Muscle of arm (tissue), 12 donors: Measurements from ENCODE around the gene PPP5C. TPM values are rescaled to one million over a fixed set of nuclear protein-coding genes. Genes with fewer than 3 reads are reported as not detected.
"Not testable (repeated sequence)": the region's sequence is repeated elsewhere in the genome, so short reads cannot be mapped to it uniquely, and the experiment has no call there.

Experiments used
- DNase-seq: peaks from one replicate; pipeline ENCODE4 v3.0.0-alpha.2; 2013
- polyA plus RNA-seq, 12 donors: library from polyadenylated mRNA; unstranded; fragments of 120-200 nt; gene quantifications; one replicate each; pipeline ENCODE4 v1.2.1, GENCODE V29; 2013; ENCODE audit not compliant: insufficient read length in 12 of 12

PPP5C gene
- polyA plus RNA-seq, 12 donors = 50.8 to 91.5 (median 60.9) TPM; not detected in 1

- peak; percentile 77 for DNase-seq
Measured at GRCh38 chr19:46404753-46405468, 58.0 kb downstream of the PPP5C start.

GRCh38 chr19:46406976-46407375, 60.1 kb downstream of the PPP5C start:
- DNase-seq = no peak

DNA sequence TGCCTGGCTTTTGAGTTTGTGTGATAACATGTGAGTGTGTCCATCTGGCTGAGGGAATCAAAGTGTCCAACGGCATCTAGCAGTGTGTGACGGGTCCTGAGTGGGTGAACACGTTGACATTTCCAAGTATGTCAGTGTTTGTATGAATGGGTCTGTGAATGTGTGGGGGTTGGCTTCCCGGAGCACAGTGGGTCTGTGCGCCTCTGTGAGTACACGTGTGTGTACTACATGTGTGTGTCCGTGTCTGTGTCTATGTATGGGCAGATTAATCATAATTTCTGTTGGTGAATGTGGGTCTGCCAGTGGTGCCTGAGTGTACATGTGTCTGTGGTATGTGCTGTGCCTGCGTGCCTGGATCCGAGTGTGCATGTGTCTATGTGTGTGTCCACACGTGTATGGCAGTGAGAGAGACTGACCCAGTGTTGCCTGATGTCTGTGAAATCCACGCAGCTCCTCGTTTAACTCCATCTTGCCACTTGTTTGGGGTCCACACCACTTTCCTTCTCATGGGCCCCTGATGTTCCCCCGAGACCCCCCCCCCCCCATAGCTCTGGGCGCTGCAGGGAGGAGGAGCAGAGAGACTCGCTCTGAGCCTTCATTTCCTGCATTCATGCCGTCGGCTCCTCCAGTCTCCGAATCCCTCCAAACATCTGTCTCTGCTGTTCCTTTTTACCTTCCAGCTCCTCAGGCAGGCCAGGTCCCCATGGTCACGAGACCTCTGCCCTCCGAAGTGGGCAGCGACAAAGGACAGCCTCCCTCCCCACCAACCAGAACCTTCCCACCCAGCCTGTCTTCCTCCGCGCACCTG, 61.2 kb downstream of the PPP5C start:
- no peak for DNase-seq

DNA sequence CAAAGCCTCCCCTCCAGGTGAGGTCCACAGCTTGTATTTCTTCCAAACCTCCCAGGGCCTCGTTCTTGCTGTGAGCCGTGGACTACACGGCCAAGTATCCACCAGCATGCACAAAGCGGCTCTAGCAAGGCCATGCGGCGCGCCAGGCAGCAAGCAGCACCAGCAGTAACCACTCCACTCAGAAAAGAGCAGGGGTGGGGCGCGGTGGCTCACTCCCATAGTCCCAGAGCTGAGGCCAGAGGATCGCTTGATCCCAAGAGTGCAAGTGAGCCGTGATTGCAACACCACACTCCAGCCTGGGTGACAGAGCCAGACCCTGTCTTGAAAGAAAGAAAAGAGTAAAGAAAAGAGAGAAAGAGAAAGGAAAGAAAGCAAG, 61.8 kb downstream of the PPP5C start:
- DNase-seq = no peak

DNA sequence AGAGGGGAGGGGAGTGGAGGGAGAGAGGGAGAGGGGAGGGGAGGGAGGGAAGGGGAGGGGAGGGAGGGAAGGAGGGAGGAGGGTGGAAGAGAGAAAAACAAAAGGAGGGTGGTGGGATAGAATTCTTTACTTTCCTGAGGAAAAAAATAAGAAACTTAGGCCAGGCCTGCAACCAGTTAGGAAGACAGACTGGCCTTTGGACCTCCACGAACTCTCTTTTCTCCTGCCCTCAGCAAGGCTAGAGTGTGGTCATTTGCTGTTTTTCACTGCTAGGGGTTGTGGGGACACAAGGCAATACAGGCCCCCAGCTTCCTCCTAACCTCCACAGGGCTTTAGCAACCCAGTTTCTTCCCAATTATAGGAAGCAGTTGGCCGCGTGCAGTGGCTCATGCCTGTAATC, 62.3 kb downstream of the PPP5C start:
- DNase-seq = no peak

DNA sequence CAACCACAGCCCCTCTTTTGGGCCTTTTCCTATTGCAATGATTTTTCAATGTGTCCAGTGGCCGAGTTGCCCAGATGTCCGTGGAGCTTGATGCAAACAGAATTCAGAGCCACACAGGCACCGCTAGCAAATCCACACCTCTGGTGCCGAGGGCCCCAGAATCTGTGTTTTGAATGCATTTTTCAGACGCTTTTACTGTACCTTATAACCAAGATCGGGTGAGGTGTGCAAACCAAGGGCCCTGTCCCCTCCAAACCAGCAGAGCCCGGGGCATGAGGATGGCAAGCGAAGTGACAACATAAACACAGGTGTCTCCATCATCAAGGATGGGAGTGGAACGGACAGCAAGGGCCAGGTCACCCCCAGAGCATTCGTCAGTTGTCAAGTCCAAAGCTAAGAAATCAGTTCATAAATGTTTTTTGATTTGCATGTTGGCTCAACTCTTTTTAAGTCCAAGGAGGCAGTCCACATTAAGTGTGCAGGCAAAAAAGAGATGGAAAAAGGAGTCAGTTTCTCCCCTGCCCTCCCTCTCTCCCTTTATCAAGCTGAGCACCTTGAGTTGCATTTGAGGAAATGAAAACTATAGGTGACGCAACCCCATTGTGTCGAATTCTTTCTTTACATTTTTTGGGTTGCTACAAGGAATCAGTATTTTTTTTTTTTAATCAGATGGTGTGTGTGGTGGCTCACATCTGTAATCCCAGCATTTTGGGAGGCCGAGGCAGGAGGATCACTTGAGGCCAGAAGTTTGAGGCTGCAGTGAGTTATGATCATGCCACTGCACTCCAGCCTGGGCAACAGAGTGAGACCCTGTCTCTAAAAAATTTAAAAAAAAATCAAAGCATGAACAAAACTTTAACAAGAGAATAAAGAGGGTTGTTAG, 63.6 kb downstream of the PPP5C start:
- DNase-seq = no peak

- no peak for DNase-seq
Measured at GRCh38 chr19:46411088-46411924, 64.4 kb downstream of the PPP5C start.

GRCh38 chr19:46411925-46412649, 65.2 kb downstream of the PPP5C start:
- no peak for DNase-seq

DNA sequence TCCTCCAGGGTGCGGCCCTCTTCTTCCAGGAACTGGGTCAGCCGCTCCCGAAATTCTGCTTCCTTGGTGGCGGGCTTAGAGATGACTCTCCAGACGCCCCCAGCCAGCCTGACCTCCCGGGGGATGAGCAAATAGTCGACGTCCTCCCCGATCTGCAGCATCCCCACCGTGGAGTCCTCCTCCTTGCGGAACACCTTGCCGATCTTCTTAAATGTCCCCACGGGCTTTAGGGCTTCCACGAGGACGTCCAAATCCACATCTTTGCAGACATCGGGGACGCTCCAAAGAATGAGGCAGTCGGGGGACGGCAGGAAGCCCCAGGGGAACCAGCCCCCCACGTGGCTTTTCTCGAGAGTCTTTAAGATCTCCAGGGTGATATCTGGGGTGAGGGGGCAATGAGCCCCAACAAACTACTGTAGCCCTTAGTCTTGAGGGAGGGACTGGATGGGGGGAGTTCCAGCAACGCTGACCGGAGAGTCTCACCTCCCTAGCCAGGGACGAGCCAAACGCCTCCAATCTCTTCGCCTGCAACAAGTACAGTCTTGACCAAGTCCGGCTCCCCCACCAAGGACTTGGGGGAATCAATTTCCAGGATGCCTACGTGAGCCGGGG, 65.9 kb downstream of the PPP5C start:
- DNase-seq = no peak

- DNase-seq = peak; percentile 97
Measured at GRCh38 chr19:46413262-46414031, 66.6 kb downstream of the PPP5C start, which contains the start of gene CCDC8. Gene CCDC8, minus strand, starts transcription at chr19:46413564. Its CDS starts 754 bp downstream, at chr19:46412810.

DNA sequence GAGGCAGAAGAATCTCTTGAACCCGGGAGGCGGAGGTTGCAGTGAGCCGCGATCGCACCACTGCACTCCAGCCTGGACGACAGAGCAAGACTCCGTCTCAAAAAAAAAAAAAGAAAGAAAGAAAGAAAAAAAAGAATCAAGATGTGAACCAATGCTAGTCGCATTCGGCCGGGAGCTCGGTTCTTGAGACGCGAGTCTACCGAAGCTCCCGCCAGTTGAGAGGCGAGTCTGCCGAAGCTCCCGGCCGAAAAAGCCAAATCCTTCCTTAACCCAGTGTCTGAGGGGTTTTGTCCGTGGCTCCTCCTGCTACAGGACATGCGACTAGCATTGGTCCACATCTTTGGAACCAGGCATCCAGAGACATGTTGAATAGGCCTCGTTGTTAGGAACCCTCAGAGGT, 68.0 kb downstream of the PPP5C start:
- not testable (repeated sequence) for DNase-seq

- DNase-seq = peak; percentile 95
Measured at GRCh38 chr19:46415804-46416709, 69.2 kb downstream of the PPP5C start.

DNA sequence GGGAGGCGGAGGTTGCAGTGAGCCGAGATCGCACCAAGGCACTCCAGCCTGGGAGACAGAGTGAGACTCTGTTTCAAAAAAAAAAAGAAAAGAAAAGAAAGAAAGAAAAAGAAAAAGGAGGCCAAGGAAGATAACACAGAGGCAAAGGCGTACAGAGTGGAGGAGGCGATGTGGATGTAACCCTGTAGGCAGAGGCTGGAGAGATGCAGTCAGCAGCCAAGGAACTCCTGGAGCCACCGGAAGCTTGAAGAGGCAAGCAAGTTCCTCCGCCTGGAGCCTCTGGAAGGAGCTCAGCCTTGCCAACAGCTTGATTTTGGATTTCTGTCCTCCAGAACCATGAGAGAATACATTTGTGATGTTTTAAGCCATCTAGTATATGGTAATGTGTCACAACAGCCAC, 73.2 kb downstream of the PPP5C start:
- no peak for DNase-seq

DNA sequence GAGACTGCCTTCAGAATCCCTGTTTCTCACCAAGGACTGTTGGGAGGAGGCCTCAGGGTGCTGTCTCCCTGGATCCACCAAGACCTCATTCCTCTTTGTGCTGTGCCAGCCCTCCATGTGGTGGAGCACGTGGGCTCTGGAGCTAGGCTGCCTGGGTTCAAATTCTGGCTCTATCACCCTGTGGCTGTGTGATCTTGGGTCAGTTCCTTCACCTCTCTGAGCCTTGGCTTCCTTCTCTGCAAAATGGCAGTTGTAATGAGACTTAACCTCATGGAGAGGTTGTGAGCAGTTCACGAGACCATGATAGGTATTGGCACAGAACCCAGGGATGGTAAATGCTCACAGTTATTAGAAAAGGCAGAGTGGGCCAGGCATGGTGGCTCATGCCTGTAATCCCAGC, 75.5 kb downstream of the PPP5C start:
- no peak for DNase-seq

GRCh38 chr19:46423188-46423587, 76.3 kb downstream of the PPP5C start:
- no peak for DNase-seq

DNA sequence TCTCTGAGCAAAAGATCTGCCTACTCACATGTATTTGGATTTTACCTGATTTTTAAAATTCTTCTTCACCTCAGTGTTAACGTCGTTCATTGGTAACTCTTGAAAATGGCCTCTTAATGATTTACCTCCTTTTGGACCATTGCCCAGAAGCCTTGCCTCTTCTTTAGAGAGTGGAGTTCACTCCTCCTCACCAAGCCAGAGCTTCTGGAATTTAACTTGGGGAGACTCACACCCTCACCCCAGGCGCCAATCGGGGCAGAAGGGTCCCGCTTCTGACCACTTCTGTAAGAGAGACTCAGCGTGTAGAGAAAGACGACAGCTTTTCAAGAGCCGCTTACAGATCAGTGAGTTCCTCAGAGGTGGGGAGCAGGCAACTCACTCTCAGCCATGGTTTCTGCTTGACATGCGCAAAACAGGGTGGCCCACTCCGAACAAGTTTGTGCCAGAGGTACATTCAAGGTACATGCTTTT, 79.2 kb downstream of the PPP5C start:
- no peak for DNase-seq

- peak; percentile 87 for DNase-seq
Measured at GRCh38 chr19:46426506-46427162, 79.7 kb downstream of the PPP5C start.
